Karpas-422 (cell line): ENCODE results near the gene SP140. TPM values are rescaled to one million over a fixed set of nuclear protein-coding genes. Genes with fewer than 3 reads are reported as not detected.
A peak's percentile ranks its signal among the peaks of the same experiment; 100 is the strongest.

Experiments
- DNase-seq: peaks from one replicate; pipeline ENCODE4 v3.0.0-alpha.2; 2015
- H2AFZ ChIP-seq: fragments of 200-600 bp; sonication (generic); 2 replicates; pipeline ENCODE4 v1.6.1; 2014; ENCODE audit warnings: antibody characterized with exemption, low read length, mixed read lengths
- H3K27ac ChIP-seq: fragments of 200-600 bp; sonication (generic); 2 replicates; pipeline ENCODE4 v1.5.1; 2014; ENCODE audit warnings: mild to moderate bottlenecking, low read length, moderate library complexity
- H3K27me3 ChIP-seq: fragments of 200-600 bp; sonication (generic); 2 replicates; pipeline ENCODE4 v1.6.1; 2014; ENCODE audit warnings: low read length, mixed read lengths
- H3K36me3 ChIP-seq: fragments of 200-600 bp; sonication (generic); 2 replicates; pipeline ENCODE4 v1.6.1; 2014; ENCODE audit warnings: low read length, mixed read lengths; ENCODE audit not compliant: insufficient read depth
- H3K4me1 ChIP-seq: fragments of 200-600 bp; sonication (generic); 2 replicates; pipeline ENCODE4 v1.6.1; 2014; ENCODE audit warnings: mild to moderate bottlenecking, low read length, mixed read lengths
- H3K4me2 ChIP-seq: fragments of 200-600 bp; sonication (generic); 2 replicates; pipeline ENCODE4 v1.6.1; 2014; ENCODE audit warnings: low read length, low read depth, mild to moderate bottlenecking; ENCODE audit not compliant: poor library complexity, severe bottlenecking
- H3K4me3 ChIP-seq: fragments of 200-600 bp; sonication (generic); 2 replicates; pipeline ENCODE4 v1.5.1; 2014; ENCODE audit warnings: mild to moderate bottlenecking, antibody characterized with exemption, low read length, mixed read lengths
- H3K79me2 ChIP-seq: fragments of 200-600 bp; sonication (generic); 2 replicates; pipeline ENCODE4 v1.6.1; 2014; ENCODE audit warnings: mild to moderate bottlenecking, low read length, mixed read lengths
- H3K9ac ChIP-seq: fragments of 200-600 bp; sonication (generic); 2 replicates; pipeline ENCODE4 v1.6.0; 2014; ENCODE audit warnings: low read length
- H3K9me2 ChIP-seq: fragments of 200-600 bp; sonication (generic), shearing (Covaris generic); replicated peaks from 2 replicates; pipeline ENCODE4 v1.6.0; 2014; ENCODE audit warnings: mild to moderate bottlenecking, low read length, moderate library complexity; ENCODE audit not compliant: insufficient read depth
- H3K9me3 ChIP-seq: fragments of 300-700, 200-600 bp; sonication (generic); 2 replicates; pipeline ENCODE4 v1.6.1; 2014; ENCODE audit warnings: low read length, mixed read lengths
- H4K20me1 ChIP-seq: fragments of 200-600 bp; sonication (generic); 2 replicates; pipeline ENCODE4 v1.6.1; 2014; ENCODE audit warnings: mild to moderate bottlenecking, antibody characterized with exemption, low read length, low read depth; ENCODE audit not compliant: insufficient read depth
- total RNA-seq: library from RNA; depleted of rRNA; stranded (reverse); fragments of >200 nt; shearing (Covaris generic); gene quantifications from 2 replicates; pipeline ENCODE4 v1.2.3, GENCODE V29; 2014; ENCODE audit warnings: low replicate concordance

SP140 gene
- total RNA-seq, 1 experiment from 2014 or later: 24.2 TPM

- no peak overlapping the region for H3K4me2 ChIP-seq
- peaks cover 13% of the 10 kb centered on the region for H3K4me1 ChIP-seq
Measured at GRCh38 chr2:230319211-230319862, 93.8 kb downstream of the SP140 start.

DNA sequence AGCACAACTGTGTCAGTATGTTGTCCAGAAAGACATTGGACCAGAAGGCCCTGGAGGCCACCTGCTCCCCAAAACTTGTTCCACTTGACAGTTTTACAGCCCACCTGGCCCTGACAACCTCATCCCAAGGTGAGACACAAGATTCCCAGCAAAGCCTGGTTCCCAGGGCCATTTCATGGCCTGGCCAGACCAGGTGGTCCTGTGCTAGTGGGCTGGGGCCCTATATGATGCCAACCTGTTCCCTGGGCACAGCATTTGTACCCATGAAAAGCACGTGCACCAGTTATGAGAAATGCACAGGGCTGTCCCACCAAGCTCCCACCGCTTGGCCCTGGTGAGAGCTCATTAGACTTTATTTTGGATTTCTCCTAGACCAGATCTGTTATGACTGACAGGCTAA, 95.5 kb downstream of the SP140 start:
- Histone ChIP-seq H3K36me3 (no peaks in the 10 kb centered on the region), H4K20me1 (no peaks in the 10 kb centered on the region), H3K4me1 (peaks cover 13% of the 10 kb centered on the region), H3K9me2 (no peaks in the 10 kb centered on the region), H3K4me2 (no peak overlapping the region), H3K27me3 (no peaks in the 10 kb centered on the region), H3K4me3 (no peak overlapping the region), H3K9ac (no peak overlapping the region), H2AFZ (no peak overlapping the region), H3K79me2 (no peaks in the 10 kb centered on the region), H3K9me3 (no peaks in the 10 kb centered on the region), H3K27ac (no peak overlapping the region)
- DNase-seq: no peak

More at GRCh38 chr2:230319211-230319862, 93.8 kb downstream of the SP140 start:
- no peak overlapping the region for H3K27ac ChIP-seq
- H3K4me3 ChIP-seq: no peak overlapping the region
- DNase-seq: peak; percentile 47
- H4K20me1 ChIP-seq: no peaks in the 10 kb centered on the region
- no peaks in the 10 kb centered on the region for H3K27me3 ChIP-seq
- no peaks in the 10 kb centered on the region for H3K9me2 ChIP-seq
- H3K9ac ChIP-seq: no peak overlapping the region
- no peaks in the 10 kb centered on the region for H3K9me3 ChIP-seq
- H3K79me2 ChIP-seq: no peaks in the 10 kb centered on the region
- H3K36me3 ChIP-seq: no peaks in the 10 kb centered on the region
- peak overlapping the region; percentile 19; the same call in 1 of the 2 replicates for H2AFZ ChIP-seq

GRCh38 chr2:230322561-230323384, 97.2 kb downstream of the SP140 start:
- Histone ChIP-seq H3K4me1 (peaks cover 24% of the 10 kb centered on the region), H3K4me2 (no peak overlapping the region)

DNA sequence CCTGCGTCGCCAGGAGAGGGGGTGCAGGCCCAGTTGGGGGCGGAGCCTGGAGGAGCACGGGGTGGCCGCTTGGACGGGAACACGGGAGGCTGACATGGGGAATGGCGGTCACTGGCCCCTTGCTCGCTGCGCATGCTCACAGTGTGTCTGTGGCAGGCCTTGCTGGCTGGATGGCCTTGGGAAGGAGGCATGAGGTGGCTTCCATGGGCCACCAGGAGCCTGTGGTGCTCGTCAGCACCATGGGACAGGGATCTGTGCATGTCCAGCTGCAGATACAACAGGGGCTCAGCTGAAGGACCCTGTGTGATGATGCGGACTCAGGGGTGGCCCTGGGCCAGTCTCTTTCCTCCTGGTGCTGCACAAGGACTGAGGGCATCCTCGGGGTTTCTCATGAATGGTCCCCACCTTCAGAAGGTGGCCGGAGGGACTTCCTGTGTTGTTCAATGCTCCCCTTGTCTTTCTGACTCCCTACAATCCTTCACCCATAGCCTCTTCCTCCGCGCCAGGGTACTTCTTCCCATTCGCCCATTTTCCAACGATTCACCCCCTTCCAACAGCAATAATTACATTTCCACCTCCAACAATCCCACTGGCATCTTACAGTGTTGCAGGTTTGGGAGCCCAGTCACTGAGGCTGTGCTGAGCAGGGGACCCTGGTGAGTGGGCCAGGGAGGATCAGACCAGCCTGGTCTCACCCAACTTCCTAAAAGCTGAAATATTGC, 98.0 kb downstream of the SP140 start:
- Histone ChIP-seq H3K4me3 (no peak overlapping the region), H4K20me1 (no peaks in the 10 kb centered on the region), H3K9ac (no peak overlapping the region), H3K4me2 (no peak overlapping the region), H3K27me3 (no peaks in the 10 kb centered on the region), H3K9me3 (no peaks in the 10 kb centered on the region), H3K4me1 (peaks cover 26% of the 10 kb centered on the region), H3K79me2 (peaks cover 15% of the 10 kb centered on the region), H2AFZ (no peak overlapping the region), H3K9me2 (no peaks in the 10 kb centered on the region), H3K27ac (no peak overlapping the region), H3K36me3 (no peaks in the 10 kb centered on the region)
- peak; percentile 71 for DNase-seq

More at GRCh38 chr2:230322561-230323384, 97.2 kb downstream of the SP140 start:
- Histone ChIP-seq H3K9me3 (no peaks in the 10 kb centered on the region), H3K9me2 (no peaks in the 10 kb centered on the region), H3K27ac (no peak overlapping the region), H4K20me1 (no peaks in the 10 kb centered on the region), H2AFZ (no peak overlapping the region), H3K4me3 (no peak overlapping the region), H3K27me3 (no peaks in the 10 kb centered on the region), H3K36me3 (no peaks in the 10 kb centered on the region), H3K79me2 (peaks cover 7% of the 10 kb centered on the region), H3K9ac (no peak overlapping the region)
- no peak for DNase-seq

DNA sequence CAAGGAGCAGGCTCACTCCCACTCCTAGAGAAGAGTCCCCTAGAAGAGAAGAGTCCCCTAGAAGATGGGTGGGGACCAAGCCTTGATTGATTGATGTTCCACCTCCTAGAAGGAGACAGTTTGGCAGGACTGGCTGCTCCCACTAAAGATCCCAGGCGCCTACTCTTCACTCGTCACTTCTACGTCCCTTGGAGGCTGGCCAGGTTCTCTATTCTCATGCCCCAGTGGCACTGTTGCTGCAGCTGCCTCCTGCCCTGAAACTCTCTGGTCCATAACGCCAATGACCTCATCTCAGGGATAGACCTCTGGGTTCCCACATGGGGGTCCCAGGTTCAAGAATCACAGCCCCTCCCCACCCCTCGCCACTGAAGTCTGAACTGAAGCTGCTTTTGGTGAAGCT, 99.0 kb downstream of the SP140 start:
- Histone ChIP-seq H3K4me2 (no peak overlapping the region), H3K36me3 (no peaks in the 10 kb centered on the region), H3K27ac (no peak overlapping the region), H3K27me3 (no peaks in the 10 kb centered on the region), H3K9me2 (no peaks in the 10 kb centered on the region), H3K4me3 (no peak overlapping the region), H3K4me1 (peaks cover 25% of the 10 kb centered on the region), H3K79me2 (peaks cover 24% of the 10 kb centered on the region), H4K20me1 (no peaks in the 10 kb centered on the region), H3K9me3 (no peaks in the 10 kb centered on the region), H2AFZ (no peak overlapping the region), H3K9ac (no peak overlapping the region)
- no peak for DNase-seq

- peaks cover 35% of the 10 kb centered on the region for H3K79me2 ChIP-seq
- no peaks in the 10 kb centered on the region for H3K9me2 ChIP-seq
- H3K4me2 ChIP-seq: peak overlapping the region; percentile 88
- no peaks in the 10 kb centered on the region for H3K9me3 ChIP-seq
- no peaks in the 10 kb centered on the region for H3K27me3 ChIP-seq
- no peak overlapping the region for H3K27ac ChIP-seq
- H4K20me1 ChIP-seq: no peaks in the 10 kb centered on the region
- 0 out of 2 replicates have a peak, but pooled peaks cover 4% of the 10 kb centered on the region for H3K36me3 ChIP-seq
- no peak for DNase-seq
- H3K4me1 ChIP-seq: peaks cover 28% of the 10 kb centered on the region
- H2AFZ ChIP-seq: no peak overlapping the region
- H3K9ac ChIP-seq: no peak overlapping the region
- no peak overlapping the region for H3K4me3 ChIP-seq
Measured at GRCh38 chr2:230325316-230326243, 100.0 kb downstream of the SP140 start.

- peak within 1 kb of the TSS; percentile 52 for H3K27ac ChIP-seq
- H3K27me3 ChIP-seq: no peaks in the 10 kb centered on the region
- H3K79me2 ChIP-seq: peaks cover 41% of the 10 kb centered on the region
- no peaks in the 10 kb centered on the region for H3K9me2 ChIP-seq
- peak within 1 kb of the TSS; percentile 75 for H3K9ac ChIP-seq
- peak within 1 kb of the TSS; percentile 91 for H2AFZ ChIP-seq
- H3K4me1 ChIP-seq: peaks cover 28% of the 10 kb centered on the region
- H3K9me3 ChIP-seq: no peaks in the 10 kb centered on the region
- DNase-seq: peak; percentile 90
- 0 out of 2 replicates have a peak, but pooled peaks cover 4% of the 10 kb centered on the region for H3K36me3 ChIP-seq
- H3K4me2 ChIP-seq: peak within 1 kb of the TSS; percentile 88
- peak within 1 kb of the TSS; percentile 76 for H3K4me3 ChIP-seq
- no peaks in the 10 kb centered on the region for H4K20me1 ChIP-seq
Measured at GRCh38 chr2:230326453-230327417, 101.2 kb downstream of the SP140 start, which contains the start of gene SP140L. TSS of gene SP140L (plus strand) at chr2:230327193. CDS start at chr2:230327270, 77 bp downstream.
